Neural crest cell (in vitro differentiated cells): Measurements from ENCODE around the gene KIAA0040. TPM values are rescaled to one million over a fixed set of nuclear protein-coding genes. Genes with fewer than 3 reads are reported as not detected.

Experiments used
- DNase-seq: peaks from one replicate; pipeline ENCODE4 v3.0.0; 2021; ENCODE audit warnings: low read depth, mixed read lengths, low spot score
- H3K27ac Mint-ChIP-seq: one replicate; pipeline ENCODE4 v1.8.0; 2021; ENCODE audit warnings: mild to moderate bottlenecking, mixed read lengths; ENCODE audit not compliant: unreplicated experiment
- H3K27me3 Mint-ChIP-seq: 2 replicates; pipeline ENCODE4 v1.8.0; 2021; ENCODE audit warnings: low read depth, mild to moderate bottlenecking, mixed read lengths
- H3K36me3 Mint-ChIP-seq: 2 replicates; pipeline ENCODE4 v1.8.0; 2021; ENCODE audit warnings: low read depth, mild to moderate bottlenecking, mixed read lengths
- H3K4me1 Mint-ChIP-seq: 2 replicates; pipeline ENCODE4 v1.8.0; 2021; ENCODE audit warnings: mixed read lengths
- H3K4me3 Mint-ChIP-seq: one replicate; pipeline ENCODE4 v1.8.0; 2021; ENCODE audit warnings: mild to moderate bottlenecking, mixed read lengths
- H3K9me3 Mint-ChIP-seq: 2 replicates; pipeline ENCODE4 v1.8.0; 2021; ENCODE audit warnings: mixed read lengths
- CTCF ChIP-seq: fragments of 200-600 bp; sonication (generic); conservative IDR thresholded peaks from 2 replicates; pipeline ENCODE4 v1.5.0; 2021; ENCODE audit warnings: antibody characterized with exemption, mild to moderate bottlenecking
- total RNA-seq: library from RNA; stranded (reverse); gene quantifications from 2 replicates; pipeline ENCODE4 v1.2.1, GENCODE V29; 2021

Gene KIAA0040
- total RNA-seq, 1 donor from 2014 or later: 0.42 TPM

GRCh38 chr1:175208773-175209492 lies 16.4 kb upstream of the KIAA0040 start:
- peaks cover 3% of the 10 kb centered on the region for H3K27me3 Mint-ChIP-seq
- no peaks in the 10 kb centered on the region for H3K4me1 Mint-ChIP-seq
- no peak for TF ChIP-seq CTCF
- DNase-seq: no peak
- H3K9me3 Mint-ChIP-seq: peaks cover 8% of the 10 kb centered on the region
- H3K36me3 Mint-ChIP-seq: peaks cover 2% of the 10 kb centered on the region
- H3K27ac Mint-ChIP-seq: no peak overlapping the region
- H3K4me3 Mint-ChIP-seq: no peak overlapping the region

- H3K27ac Mint-ChIP-seq: no peak overlapping the region
- H3K27me3 Mint-ChIP-seq: no peaks in the 10 kb centered on the region
Measured at GRCh38 chr1:175207971-175208370, 15.4 kb upstream of the KIAA0040 start.

GRCh38 chr1:175206687-175207086 lies 14.1 kb upstream of the KIAA0040 start:
- Mint-ChIP-seq H3K9me3 (no peaks in the 10 kb centered on the region), H3K4me1 (no peaks in the 10 kb centered on the region), H3K36me3 (no peaks in the 10 kb centered on the region), H3K27ac (no peak overlapping the region), H3K27me3 (no peaks in the 10 kb centered on the region), H3K4me3 (no peak overlapping the region)
- no peak for TF ChIP-seq CTCF
- no peak for DNase-seq

More at GRCh38 chr1:175207971-175208370, 15.4 kb upstream of the KIAA0040 start:
- no peaks in the 10 kb centered on the region for H3K9me3 Mint-ChIP-seq
- H3K36me3 Mint-ChIP-seq: no peaks in the 10 kb centered on the region
- H3K4me1 Mint-ChIP-seq: no peaks in the 10 kb centered on the region
- no peak overlapping the region for H3K4me3 Mint-ChIP-seq
- DNase-seq: no peak
- no peak for TF ChIP-seq CTCF

GRCh38 chr1:175204330-175204729 lies 11.8 kb upstream of the KIAA0040 start:
- Mint-ChIP-seq H3K4me3 (no peak overlapping the region), H3K9me3 (no peaks in the 10 kb centered on the region), H3K27me3 (no peaks in the 10 kb centered on the region), H3K27ac (no peak overlapping the region), H3K4me1 (no peaks in the 10 kb centered on the region), H3K36me3 (no peaks in the 10 kb centered on the region)
- DNase-seq: no peak
- TF ChIP-seq CTCF: no peak

GRCh38 chr1:175203570-175204068 lies 11.0 kb upstream of the KIAA0040 start:
- no peak for DNase-seq
- Mint-ChIP-seq H3K27me3 (no peaks in the 10 kb centered on the region), H3K4me3 (no peak overlapping the region), H3K27ac (no peak overlapping the region), H3K9me3 (no peaks in the 10 kb centered on the region), H3K4me1 (no peaks in the 10 kb centered on the region), H3K36me3 (no peaks in the 10 kb centered on the region)
- no peak for TF ChIP-seq CTCF
